Sigmoid colon (tissue), 3 donors: ENCODE measurements around the gene IPMK.

Source experiments
- CTCF ChIP-seq, 4 experiments: fragments of 450-650 bp in 3 of 4; fragments of 200-600 bp in 1 of 4; IDR thresholded peaks; one replicate each; pipeline ENCODE4 v1.5.1; 2016 to 2019; ENCODE audit warnings: antibody characterized with exemption in 4 of 4, mild to moderate bottlenecking in 3 of 4, moderate library complexity in 2 of 4
- POLR2A ChIP-seq, 2 donors: fragments of 450-650 bp; IDR thresholded peaks; one replicate each; pipeline ENCODE4 v1.6.1; 2016; ENCODE audit warnings: antibody characterized with exemption in 2 of 2, mild to moderate bottlenecking in 2 of 2, moderate library complexity in 2 of 2

GRCh38 chr10:58268946-58269781 lies 1.5 kb upstream of the IPMK start, which contains the start of gene CISD1:
- TF ChIP-seq CTCF (IDR thresholded peaks at IDR 0.05), result no peak
- peak; percentile 78 to 79 for TF ChIP-seq POLR2A (IDR thresholded peaks at IDR 0.05)
